ENCODE measurements around the gene STK32B. TPM values are rescaled to one million over a fixed set of nuclear protein-coding genes. Genes with fewer than 3 reads are reported as not detected.

STK32B gene
- total RNA-seq, 1 donor from 2014 or later = 3.5 TPM

DNA sequence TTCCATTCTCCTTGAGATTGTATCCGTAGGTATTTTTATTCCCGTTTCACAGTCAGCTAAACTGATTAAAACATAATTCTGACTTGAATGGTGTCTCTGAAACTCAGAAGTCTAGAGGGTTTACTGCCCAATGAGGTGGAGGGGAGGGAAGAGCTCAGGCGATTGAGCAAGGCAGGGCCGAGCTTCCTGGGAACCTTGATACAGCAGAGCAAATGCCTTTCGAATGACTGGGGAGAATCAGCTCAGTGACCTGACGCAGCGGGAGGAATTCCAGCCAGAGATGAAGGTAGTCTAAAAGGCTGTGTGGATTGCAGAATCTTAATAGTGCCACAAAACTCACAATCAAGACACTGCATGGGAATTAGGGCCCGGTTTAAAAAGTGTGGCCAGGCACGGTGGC, 423.5 kb downstream of the STK32B start:
- TF ChIP-seq, protein P1, sequence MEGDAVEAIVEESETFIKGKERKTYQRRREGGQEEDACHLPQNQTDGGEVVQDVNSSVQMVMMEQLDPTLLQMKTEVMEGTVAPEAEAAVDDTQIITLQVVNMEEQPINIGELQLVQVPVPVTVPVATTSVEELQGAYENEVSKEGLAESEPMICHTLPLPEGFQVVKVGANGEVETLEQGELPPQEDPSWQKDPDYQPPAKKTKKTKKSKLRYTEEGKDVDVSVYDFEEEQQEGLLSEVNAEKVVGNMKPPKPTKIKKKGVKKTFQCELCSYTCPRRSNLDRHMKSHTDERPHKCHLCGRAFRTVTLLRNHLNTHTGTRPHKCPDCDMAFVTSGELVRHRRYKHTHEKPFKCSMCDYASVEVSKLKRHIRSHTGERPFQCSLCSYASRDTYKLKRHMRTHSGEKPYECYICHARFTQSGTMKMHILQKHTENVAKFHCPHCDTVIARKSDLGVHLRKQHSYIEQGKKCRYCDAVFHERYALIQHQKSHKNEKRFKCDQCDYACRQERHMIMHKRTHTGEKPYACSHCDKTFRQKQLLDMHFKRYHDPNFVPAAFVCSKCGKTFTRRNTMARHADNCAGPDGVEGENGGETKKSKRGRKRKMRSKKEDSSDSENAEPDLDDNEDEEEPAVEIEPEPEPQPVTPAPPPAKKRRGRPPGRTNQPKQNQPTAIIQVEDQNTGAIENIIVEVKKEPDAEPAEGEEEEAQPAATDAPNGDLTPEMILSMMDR (conservative IDR thresholded peaks at IDR 0.05) = no peak
- Mint-ChIP-seq H3K4me3 (no peak overlapping the region), H3K36me3 (ENCODE audit: low read depth) (no peaks in the 10 kb centered on the region), H3K27ac (ENCODE audit: unreplicated experiment) (no peak overlapping the region), H3K9me3 (no peaks in the 10 kb centered on the region), H3K4me1 (no peaks in the 10 kb centered on the region), H3K27me3 (ENCODE audit: low read depth) (no peaks in the 10 kb centered on the region)
- no peak for DNase-seq (ENCODE audit: low read depth, low spot score)

DNA sequence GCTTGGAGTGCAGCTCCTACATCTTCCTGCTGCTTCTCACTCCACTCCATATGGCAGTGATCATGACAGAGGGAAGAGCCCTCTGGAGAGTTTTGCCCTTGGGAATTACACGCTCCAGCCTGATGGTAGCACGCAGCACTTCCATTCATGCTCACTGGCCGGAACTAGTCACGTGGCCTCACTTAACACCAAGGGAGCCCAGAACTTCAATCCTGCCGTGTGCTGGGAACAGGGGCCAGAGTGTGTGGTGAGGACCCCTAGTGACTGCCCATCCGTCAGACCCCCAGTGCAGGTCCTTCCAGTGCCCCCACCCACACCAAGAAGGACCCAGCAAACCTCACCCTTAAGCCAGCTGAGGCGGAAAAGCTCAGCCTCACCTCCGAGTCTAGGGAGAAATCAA, 426.3 kb downstream of the STK32B start:
- H3K9me3 Mint-ChIP-seq = no peaks in the 10 kb centered on the region
- no peak overlapping the region for H3K27ac Mint-ChIP-seq (ENCODE audit: unreplicated experiment)
- H3K4me3 Mint-ChIP-seq = no peak overlapping the region
- TF ChIP-seq, protein P1 (conservative IDR thresholded peaks at IDR 0.05) = no peak
- H3K36me3 Mint-ChIP-seq (ENCODE audit: low read depth) = peaks cover 2% of the 10 kb centered on the region
- no peaks in the 10 kb centered on the region for H3K4me1 Mint-ChIP-seq
- no peaks in the 10 kb centered on the region for H3K27me3 Mint-ChIP-seq (ENCODE audit: low read depth)
- DNase-seq (ENCODE audit: low read depth, low spot score) = no peak

DNA sequence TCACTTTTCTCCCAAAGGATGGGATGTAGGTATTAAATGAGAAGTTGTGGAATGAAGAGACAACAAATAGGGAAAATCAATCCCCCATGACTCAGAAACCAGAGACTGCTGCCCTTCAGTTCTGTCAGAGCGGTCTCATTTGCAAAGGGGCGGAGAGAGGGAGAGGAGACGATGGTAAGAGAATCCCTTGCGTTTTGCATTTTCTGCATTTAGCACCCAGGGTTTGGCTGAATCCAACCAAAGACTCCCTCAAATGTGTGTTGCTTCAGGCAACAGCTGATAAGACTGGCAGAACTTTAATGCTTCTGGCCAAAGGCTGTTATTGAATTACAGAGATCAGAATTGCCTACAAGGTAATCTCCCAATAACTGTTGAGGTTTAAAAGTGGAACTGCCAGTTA, 426.9 kb downstream of the STK32B start:
- no peak for DNase-seq (ENCODE audit: low read depth, low spot score)
- Mint-ChIP-seq H3K9me3 (no peaks in the 10 kb centered on the region), H3K4me1 (no peaks in the 10 kb centered on the region), H3K27ac (ENCODE audit: unreplicated experiment) (no peak overlapping the region), H3K27me3 (ENCODE audit: low read depth) (no peaks in the 10 kb centered on the region), H3K4me3 (no peak overlapping the region), H3K36me3 (ENCODE audit: low read depth) (peaks cover 2% of the 10 kb centered on the region)
- TF ChIP-seq, protein P1 (conservative IDR thresholded peaks at IDR 0.05) = no peak

DNA sequence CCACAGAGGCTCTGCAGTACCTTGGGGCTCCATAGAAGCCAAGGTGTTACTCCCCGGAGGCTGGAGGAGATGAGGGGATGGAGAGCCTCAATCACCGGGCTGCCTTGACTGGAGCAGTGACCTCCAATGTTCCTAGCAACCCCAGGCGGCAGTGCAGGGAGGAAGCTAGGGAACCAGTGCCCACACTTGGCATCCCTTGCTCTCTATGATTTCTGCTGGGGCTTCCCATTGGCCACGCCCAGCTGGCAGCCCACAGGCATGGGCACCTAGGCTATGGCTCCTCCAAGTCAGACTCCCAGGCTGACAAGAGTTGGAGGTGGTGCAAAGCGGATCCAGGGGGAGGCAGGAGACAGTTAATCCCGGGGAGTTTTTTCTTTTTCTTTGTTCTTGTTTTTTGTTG, 427.4 kb downstream of the STK32B start:
- DNase-seq (ENCODE audit: low read depth, low spot score) = no peak
- H3K36me3 Mint-ChIP-seq (ENCODE audit: low read depth) = peaks cover 6% of the 10 kb centered on the region
- no peak overlapping the region for H3K4me3 Mint-ChIP-seq
- H3K27me3 Mint-ChIP-seq (ENCODE audit: low read depth) = no peaks in the 10 kb centered on the region
- TF ChIP-seq, protein P1 (conservative IDR thresholded peaks at IDR 0.05) = no peak
- H3K27ac Mint-ChIP-seq (ENCODE audit: unreplicated experiment) = no peak overlapping the region
- H3K9me3 Mint-ChIP-seq = no peaks in the 10 kb centered on the region
- no peaks in the 10 kb centered on the region for H3K4me1 Mint-ChIP-seq

DNA sequence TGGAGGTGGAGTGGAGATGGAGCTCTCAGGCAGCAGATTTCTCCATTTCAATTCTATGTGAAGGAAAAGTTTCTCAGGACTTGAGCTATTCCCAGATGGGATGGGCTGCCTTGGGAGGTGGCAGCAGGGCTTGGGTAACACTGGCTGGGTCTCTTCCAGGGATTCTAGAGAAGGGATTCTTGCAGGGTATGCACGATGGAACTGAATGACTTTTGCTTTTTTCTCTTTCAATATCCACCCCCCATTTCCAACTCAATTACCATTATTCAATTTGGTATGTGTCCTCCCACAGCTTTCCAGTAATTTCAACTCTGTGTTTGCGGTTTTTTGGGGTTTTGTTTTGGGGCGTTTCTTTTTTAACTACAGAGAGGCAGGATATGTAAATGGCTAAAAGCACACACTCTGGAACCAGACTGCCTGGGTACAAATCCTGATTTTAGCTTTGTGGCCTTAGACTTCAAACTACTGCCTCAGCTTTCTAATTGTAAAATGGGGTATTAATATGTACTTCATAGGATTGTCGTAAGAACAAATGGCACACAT, 428.3 kb downstream of the STK32B start:
- TF ChIP-seq, protein P1 (conservative IDR thresholded peaks at IDR 0.05) = no peak
- peaks cover 8% of the 10 kb centered on the region for H3K36me3 Mint-ChIP-seq (ENCODE audit: low read depth)
- no peak overlapping the region for H3K27ac Mint-ChIP-seq (ENCODE audit: unreplicated experiment)
- no peaks in the 10 kb centered on the region for H3K27me3 Mint-ChIP-seq (ENCODE audit: low read depth)
- no peaks in the 10 kb centered on the region for H3K4me1 Mint-ChIP-seq
- H3K9me3 Mint-ChIP-seq = no peaks in the 10 kb centered on the region
- no peak overlapping the region for H3K4me3 Mint-ChIP-seq
- no peak for DNase-seq (ENCODE audit: low read depth, low spot score)

All from neural crest cell (in vitro differentiated cells).